HepG2 (cell line): ENCODE results near the gene NSF. TPM values are rescaled to one million over a fixed set of nuclear protein-coding genes. Genes with fewer than 3 reads are reported as not detected.

Experiments used
- ATAC-seq: fragments of 200-7000 bp; cut with Tn5 transposase; 3 replicates; pipeline ENCODE4 v1.9.1; 2020; ENCODE audit warnings: mild to moderate bottlenecking, moderate library complexity
- BruUV-seq: library from RNA; stranded (reverse); fragments of 400-500 nt; replicated peaks from 2 replicates; lab custom pipeline; 2021; lab: Mats Ljungman, UMichigan
- CTCF ChIA-PET: fragments of 300-600 bp; formaldehyde crosslinking; extraction: SDS; loops from one replicate; lab custom pipeline; 2021; ENCODE audit warnings: low total read pairs, inconsistent platforms, low intra/inter-chr PET ratio; lab: Yijun Ruan, JAX
- POLR2A ChIA-PET: fragments of 350-600 bp; sonication (Branson Sonifier 250); formaldehyde crosslinking; loops from one replicate; lab custom pipeline; 2020; ENCODE audit warnings: antibody characterized with exemption, inconsistent platforms; lab: Yijun Ruan, JAX
- DNase-seq: peaks from one replicate; pipeline ENCODE4 v3.0.0-alpha.2; 2015; ENCODE audit warnings: low spot score
- FAIRE-seq: peaks from 3 replicates; lab custom pipeline; 2011; peaks lifted over from hg19 to GRCh38; lab: Jason Lieb, UNC
- H2AFZ ChIP-seq: one replicate; pipeline ENCODE4 v1.6.1; 2011; ENCODE audit warnings: low read length, inconsistent platforms
- H3K27ac ChIP-seq: fragments of 300-600 bp; 3 replicates; pipeline ENCODE4 v1.8.0; 2011; ENCODE audit warnings: mixed run types, mild to moderate bottlenecking, mixed read lengths, low read length, inconsistent platforms; ENCODE audit not compliant: insufficient read depth; ENCODE audit errors: extremely low read length
- H3K27me3 ChIP-seq, 2 experiments: fragments of 200-600 bp in 1 of 2; 2 replicates in 1 of 2; 3 replicates in 1 of 2; pipeline versions ENCODE4 v1.6.0 to v1.8.0; 2011; ENCODE audit warnings: low read length in 2 of 2, mild to moderate bottlenecking in 2 of 2, moderate library complexity in 2 of 2, inconsistent platforms in 1 of 2; ENCODE audit not compliant: insufficient read depth in 2 of 2, control insufficient read depth in 1 of 2
- H3K36me3 ChIP-seq, 2 experiments: fragments of 200-600 bp in 1 of 2; replicated peaks in 1 of 2; 2 replicates in 1 of 2; 3 replicates in 1 of 2; pipeline versions ENCODE4 v1.5.1 to v1.8.0; 2011; ENCODE audit warnings: low read length in 2 of 2, inconsistent platforms in 1 of 2; ENCODE audit not compliant: insufficient read depth in 2 of 2, control insufficient read depth in 1 of 2
- H3K4me1 ChIP-seq: 2 replicates; pipeline ENCODE4 v1.5.1; 2012; ENCODE audit warnings: low read length, inconsistent platforms; ENCODE audit not compliant: insufficient read depth
- H3K4me2 ChIP-seq: 2 replicates; pipeline ENCODE4 v1.6.0; 2011; ENCODE audit warnings: low read depth, low read length, inconsistent platforms
- H3K4me3 ChIP-seq, 3 experiments: fragments of 200-600 bp in 1 of 3; sonication (generic), shearing (Covaris generic) in 1 of 3; replicated peaks in 1 of 3; 2 replicates each; pipeline ENCODE4 v1.5.1; 2011 to 2016; ENCODE audit warnings: low read length in 3 of 3, inconsistent platforms in 2 of 3, low read depth in 2 of 3, mild to moderate bottlenecking in 2 of 3, control low read depth in 1 of 3, mixed read lengths in 1 of 3; ENCODE audit not compliant: insufficient read depth in 1 of 3
- H3K79me2 ChIP-seq: one replicate; pipeline ENCODE4 v1.6.1; 2011; ENCODE audit warnings: low read length, inconsistent platforms; ENCODE audit not compliant: insufficient read depth
- H3K9ac ChIP-seq: 2 replicates; pipeline ENCODE4 v1.6.0; 2011; ENCODE audit warnings: mild to moderate bottlenecking, low read depth, low read length, inconsistent platforms; ENCODE audit not compliant: insufficient read depth
- H3K9me3 ChIP-seq: 2 replicates; pipeline ENCODE4 v1.5.1; 2012; ENCODE audit warnings: mild to moderate bottlenecking, low read length
- H4K20me1 ChIP-seq: 2 replicates; pipeline ENCODE4 v1.6.0; 2011; ENCODE audit warnings: inconsistent platforms, mild to moderate bottlenecking, low read length, moderate library complexity; ENCODE audit not compliant: insufficient read depth
- HMGA1 ChIP-seq: sonication (generic); formaldehyde crosslinking; conservative IDR thresholded peaks from 2 replicates; pipeline ENCODE4 v1.4.0; 2020; ENCODE audit warnings: missing genetic modification reagents
- IKZF4 ChIP-seq: sonication (generic); formaldehyde crosslinking; IDR thresholded peaks from 2 replicates; pipeline ENCODE4 v1.5.1; 2020; ENCODE audit warnings: borderline replicate concordance, mild to moderate bottlenecking, low read depth, missing genetic modification reagents; ENCODE audit errors: not compliant biosample characterization
- MTA3 ChIP-seq: sonication (generic); formaldehyde crosslinking; IDR thresholded peaks from 2 replicates; pipeline ENCODE4 v1.4.0; 2020; ENCODE audit warnings: missing genetic modification reagents
- NFIB ChIP-seq: sonication (generic); formaldehyde crosslinking; IDR thresholded peaks from 2 replicates; pipeline ENCODE4 v1.9.0; 2021; ENCODE audit warnings: missing genetic modification reagents, mild to moderate bottlenecking, borderline replicate concordance
- NR2C2 ChIP-seq: sonication (generic); formaldehyde crosslinking; IDR thresholded peaks from 2 replicates; pipeline ENCODE4 v1.4.0; 2020; ENCODE audit warnings: missing genetic modification reagents, mild to moderate bottlenecking, moderate library complexity, borderline replicate concordance
- PHF21A ChIP-seq: sonication (generic); formaldehyde crosslinking; IDR thresholded peaks from 2 replicates; pipeline ENCODE4 v1.5.0; 2020; ENCODE audit warnings: mild to moderate bottlenecking, missing genetic modification reagents
- PHF8 ChIP-seq: sonication (generic); formaldehyde crosslinking; IDR thresholded peaks from 2 replicates; pipeline ENCODE4 v1.5.0; 2020; ENCODE audit warnings: missing genetic modification reagents
- RBM22 ChIP-seq: fragments of 200-400 bp; formaldehyde crosslinking; optimal IDR thresholded peaks from 2 replicates; pipeline ENCODE3; 2017; ENCODE audit warnings: mild to moderate bottlenecking, low read length, moderate library complexity
- ZBTB4 ChIP-seq: sonication (generic); formaldehyde crosslinking; IDR thresholded peaks from 2 replicates; pipeline ENCODE4 v1.4.0; 2020; ENCODE audit warnings: missing genetic modification reagents, mild to moderate bottlenecking, borderline replicate concordance
- ZNF121 ChIP-seq: sonication (generic); formaldehyde crosslinking; IDR thresholded peaks from 2 replicates; pipeline ENCODE4 v1.5.0; 2020; ENCODE audit warnings: mild to moderate bottlenecking, missing genetic modification reagents
- ZNF513 ChIP-seq: sonication (generic); formaldehyde crosslinking; conservative IDR thresholded peaks from 2 replicates; pipeline ENCODE4 v1.5.0; 2020; ENCODE audit warnings: missing genetic modification reagents
- ZNF737 ChIP-seq: sonication (generic); formaldehyde crosslinking; IDR thresholded peaks from 2 replicates; pipeline ENCODE4 v1.5.0; 2020; ENCODE audit warnings: missing genetic modification reagents, mild to moderate bottlenecking, borderline replicate concordance
- ZNF75D ChIP-seq: sonication (generic); formaldehyde crosslinking; IDR thresholded peaks from 2 replicates; pipeline ENCODE4 v1.8.1; 2023; ENCODE audit warnings: missing genetic modification reagents, mild to moderate bottlenecking, borderline replicate concordance
- ZSCAN12 ChIP-seq: sonication (generic); formaldehyde crosslinking; IDR thresholded peaks from 2 replicates; pipeline ENCODE4 v1.9.0; 2021; ENCODE audit warnings: mild to moderate bottlenecking, missing genetic modification reagents
- in situ Hi-C: cut with HindIII; loops from 2 replicates; pipeline ENCODE4 v1.10.0; 2017; ENCODE audit warnings: low pct_unique_long_range_greater_than_20kb; ENCODE audit not compliant: extremely low pct_ligation_motif_present
- intact Hi-C: fragments of 100-400 bp; cut with micrococcal nuclease; formaldehyde crosslinking; loops from one replicate; pipeline ENCODE4 v1.10.0; 2022; ENCODE audit not compliant: unreplicated experiment
- polyA plus RNA-seq, 8 experiments: library from polyadenylated mRNA; depleted of rRNA in 3 of 8; stranded (reverse) in 7 of 8; unstranded in 1 of 8; fragments of >200 nt; fragmentation: Illumina TruSeq in 4 of 8; extraction: Trizol in 4 of 8; gene quantifications; 2 replicates each; pipeline versions ENCODE4 v1.2.1 to v1.2.3, GENCODE V29; 2011 to 2016; ENCODE audit warnings: low read depth in 4 of 8, missing spikeins in 1 of 8, mixed read lengths in 1 of 8; ENCODE audit not compliant: insufficient read depth in 1 of 8
- total RNA-seq, 5 experiments: library from RNA; depleted of rRNA; stranded (reverse); fragments of >200 nt; fragmentation: Illumina TruSeq; extraction: Trizol; gene quantifications; 2 replicates each; pipeline ENCODE4 v1.2.3, GENCODE V29; 2016; ENCODE audit warnings: low read depth in 1 of 5
- TF ChIP-seq, protein P1 (sequence below): sonication (generic); formaldehyde crosslinking; IDR thresholded peaks from 2 replicates; pipeline ENCODE4 v1.4.0; 2020; ENCODE audit warnings: missing genetic modification reagents, low read depth, mild to moderate bottlenecking, borderline replicate concordance
- TF ChIP-seq, protein P2 (sequence below): IDR thresholded peaks from 2 replicates; pipeline ENCODE4 v1.6.1; 2018; ENCODE audit warnings: missing genetic modification reagents, mild to moderate bottlenecking, missing compliant biosample characterization

NSF gene
- total and polyA plus RNA-seq, 2 of the 13 experiments (the other 11 are each of a cell fraction or from before 2014, with no cell fraction given) = 21.9 to 37.8 TPM

DNA sequence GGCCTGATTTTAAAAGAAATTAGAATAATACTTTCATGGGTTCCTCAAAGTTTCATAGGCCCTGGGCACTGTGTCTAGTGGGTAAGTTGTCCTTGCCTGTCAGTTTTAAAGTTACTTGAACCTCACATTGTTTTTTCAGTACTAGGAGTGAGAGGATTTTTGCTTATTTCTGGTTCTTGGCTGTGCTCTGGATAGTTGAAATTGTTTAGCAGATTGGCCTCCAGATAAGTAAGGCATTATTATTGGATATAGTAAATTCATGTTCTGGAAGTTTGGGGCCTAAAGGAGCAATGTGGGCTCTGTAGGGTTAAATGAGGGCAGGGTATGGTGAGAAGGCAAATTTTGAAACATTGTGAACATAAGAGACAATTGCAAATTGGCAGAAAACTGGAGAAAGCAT lies 149.5 kb downstream of the NSF start:
- Histone ChIP-seq H3K4me2 (no peak overlapping the region), H3K36me3 (no peaks in the 10 kb centered on the region; a peak in 1 of 5 replicates), H3K4me1 (no peaks in the 10 kb centered on the region), H3K79me2 (no peaks in the 10 kb centered on the region), H3K27me3 (no peaks in the 10 kb centered on the region), H3K27ac (no peak overlapping the region), H3K9me3 (no peaks in the 10 kb centered on the region), H2AFZ (no peak overlapping the region), H3K4me3 (no peak overlapping the region), H4K20me1 (no peaks in the 10 kb centered on the region), H3K9ac (no peak overlapping the region)
- DNase-seq (no peak), FAIRE-seq (no peak), ATAC-seq (no peak)
- intact Hi-C loops = no loop called here
- no TSS peak for BruUV-seq
- in situ Hi-C loops = loop anchor here (10.0 kb wide), 1 partner anchor 45 kb away; no protein-coding TSS in a partner anchor
- ChIA-PET CTCF (no interaction called here), POLR2A (no interaction called here)
- TF ChIP-seq, protein P1, sequence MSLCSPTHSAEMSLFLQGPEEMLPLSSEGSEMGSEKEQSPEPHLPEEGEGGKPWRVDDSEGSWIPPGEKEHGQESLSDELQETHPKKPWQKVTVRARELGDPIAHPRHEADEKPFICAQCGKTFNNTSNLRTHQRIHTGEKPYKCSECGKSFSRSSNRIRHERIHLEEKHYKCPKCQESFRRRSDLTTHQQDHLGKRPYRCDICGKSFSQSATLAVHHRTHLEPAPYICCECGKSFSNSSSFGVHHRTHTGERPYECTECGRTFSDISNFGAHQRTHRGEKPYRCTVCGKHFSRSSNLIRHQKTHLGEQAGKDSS (CRISPR knock-in tag) = no peak
- TF ChIP-seq NFIB (CRISPR knock-in tag) (no peak), PHF21A (no peak), NR2C2 (CRISPR knock-in tag) (no peak), IKZF4 (CRISPR knock-in tag) (no peak), ZNF737 (CRISPR knock-in tag) (no peak), PHF8 (CRISPR knock-in tag) (no peak), ZNF121 (CRISPR knock-in tag) (no peak), ZSCAN12 (CRISPR knock-in tag) (no peak), ZNF75D (CRISPR knock-in tag) (no peak), MTA3 (CRISPR knock-in tag) (no peak), ZNF513 (CRISPR knock-in tag) (no peak), ZBTB4 (CRISPR knock-in tag) (no peak), RBM22 (no peak), HMGA1 (CRISPR knock-in tag) (no peak)
- TF ChIP-seq, protein P2, sequence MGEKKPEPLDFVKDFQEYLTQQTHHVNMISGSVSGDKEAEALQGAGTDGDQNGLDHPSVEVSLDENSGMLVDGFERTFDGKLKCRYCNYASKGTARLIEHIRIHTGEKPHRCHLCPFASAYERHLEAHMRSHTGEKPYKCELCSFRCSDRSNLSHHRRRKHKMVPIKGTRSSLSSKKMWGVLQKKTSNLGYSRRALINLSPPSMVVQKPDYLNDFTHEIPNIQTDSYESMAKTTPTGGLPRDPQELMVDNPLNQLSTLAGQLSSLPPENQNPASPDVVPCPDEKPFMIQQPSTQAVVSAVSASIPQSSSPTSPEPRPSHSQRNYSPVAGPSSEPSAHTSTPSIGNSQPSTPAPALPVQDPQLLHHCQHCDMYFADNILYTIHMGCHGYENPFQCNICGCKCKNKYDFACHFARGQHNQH (CRISPR knock-in tag) = no peak
